Loucy (cell line): ENCODE data around the gene CALU.

Experiments used
- H2AFZ ChIP-seq: fragments of 200-600 bp; sonication (generic); 2 replicates; pipeline ENCODE4 v1.6.0; 2016; ENCODE audit warnings: antibody characterized with exemption, mild to moderate bottlenecking, low read length, moderate library complexity
- H3F3A ChIP-seq: fragments of 200-600 bp; 2 replicates; pipeline ENCODE4 v1.6.0; 2016; ENCODE audit warnings: antibody characterized with exemption, low read depth, mild to moderate bottlenecking
- H3K27me3 ChIP-seq: fragments of 200-600 bp; sonication (generic); 2 replicates; pipeline ENCODE4 v1.6.1; 2014; ENCODE audit warnings: low read length, mild to moderate bottlenecking; ENCODE audit not compliant: insufficient read depth, poor library complexity, severe bottlenecking
- H3K36me3 ChIP-seq: fragments of 200-600 bp; sonication (generic); 2 replicates; pipeline ENCODE4 v1.6.1; 2016; ENCODE audit warnings: low read length; ENCODE audit not compliant: insufficient read depth
- H3K4me1 ChIP-seq: fragments of 200-600 bp; sonication (generic); 2 replicates; pipeline ENCODE4 v1.5.1; 2014; ENCODE audit warnings: low read length, mild to moderate bottlenecking; ENCODE audit not compliant: insufficient read depth, poor library complexity, severe bottlenecking
- H3K4me2 ChIP-seq: fragments of 200-600 bp; sonication (generic); 2 replicates; pipeline ENCODE4 v1.6.0; 2014; ENCODE audit warnings: antibody characterized with exemption, low read length, low read depth, mild to moderate bottlenecking; ENCODE audit not compliant: poor library complexity, severe bottlenecking
- H3K4me3 ChIP-seq: fragments of 200-600 bp; sonication (generic); 2 replicates; pipeline ENCODE4 v1.5.1; 2014; ENCODE audit warnings: low read length, mild to moderate bottlenecking, mixed read lengths; ENCODE audit not compliant: poor library complexity, severe bottlenecking
- H3K79me2 ChIP-seq: fragments of 200-600 bp; sonication (generic); 2 replicates; pipeline ENCODE4 v1.6.1; 2014; ENCODE audit warnings: low read length; ENCODE audit not compliant: insufficient read depth
- H3K9ac ChIP-seq: fragments of 200-600 bp; sonication (generic); 2 replicates; pipeline ENCODE4 v1.6.0; 2014; ENCODE audit warnings: mild to moderate bottlenecking, low read depth, low read length, moderate library complexity; ENCODE audit not compliant: poor library complexity, severe bottlenecking
- H3K9me2 ChIP-seq: fragments of 200-600 bp; sonication (generic); replicated peaks from 2 replicates; pipeline ENCODE4 v1.6.1; 2016; ENCODE audit warnings: low read depth, low read length, mixed read lengths
- H3K9me3 ChIP-seq: fragments of 200-600 bp; sonication (generic); 2 replicates; pipeline ENCODE4 v1.6.1; 2014; ENCODE audit warnings: mild to moderate bottlenecking, antibody characterized with exemption, low read length, low read depth; ENCODE audit not compliant: insufficient read depth
- H4K20me1 ChIP-seq: fragments of 200-600 bp; sonication (generic); 2 replicates; pipeline ENCODE4 v1.6.0; 2014; ENCODE audit warnings: antibody characterized with exemption, low read length, mild to moderate bottlenecking; ENCODE audit not compliant: insufficient read depth, poor library complexity, severe bottlenecking
- CTCF ChIP-seq: fragments of 200-600 bp; sonication (generic); conservative IDR thresholded peaks from 2 replicates; pipeline ENCODE4 v1.5.1; 2014; ENCODE audit warnings: mild to moderate bottlenecking, antibody characterized with exemption, low read length
- EZH2phosphoT487 ChIP-seq: fragments of 200-600 bp; IDR thresholded peaks from 2 replicates; pipeline ENCODE4 v1.6.1; 2018; ENCODE audit warnings: antibody characterized with exemption, mild to moderate bottlenecking, moderate library complexity, borderline replicate concordance

Gene CALU

GRCh38 chr7:128693373-128694015 is 45.7 kb upstream of the CALU start:
- no peak overlapping the region for H2AFZ ChIP-seq
- H3K36me3 ChIP-seq = no peaks in the 10 kb centered on the region
- no peaks in the 10 kb centered on the region for H3F3A ChIP-seq
- H3K9me2 ChIP-seq = no peaks in the 10 kb centered on the region
- no peak for TF ChIP-seq EZH2phosphoT487
- no peak for TF ChIP-seq CTCF
- H3K9me3 ChIP-seq = no peaks in the 10 kb centered on the region
- no peak overlapping the region for H3K4me2 ChIP-seq
- H3K4me3 ChIP-seq = no peak overlapping the region
- H3K4me1 ChIP-seq = no peaks in the 10 kb centered on the region
- H4K20me1 ChIP-seq = no peaks in the 10 kb centered on the region
- H3K79me2 ChIP-seq = no peaks in the 10 kb centered on the region
- no peak overlapping the region for H3K9ac ChIP-seq
- H3K27me3 ChIP-seq = no peaks in the 10 kb centered on the region

- H3K4me3 ChIP-seq = no peak overlapping the region
- H3K4me2 ChIP-seq = no peak overlapping the region
- no peak overlapping the region for H3K9ac ChIP-seq
These were observed 44.4 kb upstream of the CALU start for GRCh38 chr7:128694738-128695137.

GRCh38 chr7:128697302-128697905 is 41.8 kb upstream of the CALU start:
- Histone ChIP-seq H3K27me3 (no peaks in the 10 kb centered on the region), H3F3A (no peaks in the 10 kb centered on the region), H3K79me2 (no peaks in the 10 kb centered on the region), H3K4me3 (no peak overlapping the region), H3K4me1 (no peaks in the 10 kb centered on the region), H3K4me2 (no peak overlapping the region), H3K9me2 (no peaks in the 10 kb centered on the region), H3K9me3 (no peaks in the 10 kb centered on the region), H4K20me1 (no peaks in the 10 kb centered on the region), H3K9ac (no peak overlapping the region), H3K36me3 (no peaks in the 10 kb centered on the region), H2AFZ (no peak overlapping the region)
- TF ChIP-seq CTCF (no peak), EZH2phosphoT487 (no peak)

More at GRCh38 chr7:128694738-128695137, 44.4 kb upstream of the CALU start:
- Histone ChIP-seq H3K9me3 (no peaks in the 10 kb centered on the region), H3K27me3 (no peaks in the 10 kb centered on the region), H3K79me2 (no peaks in the 10 kb centered on the region), H3F3A (no peaks in the 10 kb centered on the region), H3K9me2 (no peaks in the 10 kb centered on the region), H3K36me3 (no peaks in the 10 kb centered on the region), H3K4me1 (no peaks in the 10 kb centered on the region), H2AFZ (no peak overlapping the region), H4K20me1 (no peaks in the 10 kb centered on the region)
- TF ChIP-seq EZH2phosphoT487 (no peak), CTCF (no peak)
